Panc1 (cell line): ENCODE measurements around the gene RAD51AP1. TPM values are rescaled to one million over a fixed set of nuclear protein-coding genes. Genes with fewer than 3 reads are reported as not detected.
"Not testable (repeated sequence)": the region's sequence is repeated elsewhere in the genome, so short reads cannot be mapped to it uniquely, and the experiment has no call there.

Experiments used
- ATAC-seq: fragments of 200-7000 bp; cut with Tn5 transposase; 2 replicates; pipeline ENCODE4 v1.9.1; 2020; ENCODE audit warnings: mild to moderate bottlenecking, moderate library complexity
- BruUV-seq: library from RNA; stranded (reverse); fragments of 400-500 nt; replicated peaks from 2 replicates; lab custom pipeline; 2021; lab: Mats Ljungman, UMichigan
- CTCF ChIA-PET: fragments of 300-600 bp; sonication (Branson Sonifier 250); formaldehyde crosslinking; loops from one replicate; lab custom pipeline; 2022; ENCODE audit warnings: antibody characterized with exemption; lab: Charles Lee
- POLR2A ChIA-PET: fragments of 300-600 bp; sonication (Branson Sonifier 250); formaldehyde crosslinking; loops from one replicate; lab custom pipeline; 2022; ENCODE audit warnings: antibody characterized with exemption; lab: Charles Lee
- DNase-seq: peaks from one replicate; pipeline ENCODE4 v3.0.0-alpha.2; 2010; ENCODE audit warnings: low read depth, low spot score
- H3K27ac ChIP-seq: 2 replicates; pipeline ENCODE4 v1.5.1; 2011; ENCODE audit warnings: mild to moderate bottlenecking, low read length, inconsistent platforms
- H3K27me3 ChIP-seq: fragments of 200-500 bp; sonication (Bioruptor generic); 2 replicates; pipeline ENCODE4 v1.6.0; 2014; ENCODE audit warnings: low read length, inconsistent platforms; ENCODE audit not compliant: control insufficient read depth, insufficient read depth
- H3K36me3 ChIP-seq: fragments of 200-500 bp; sonication (Bioruptor generic); 2 replicates; pipeline ENCODE4 v1.5.1; 2014; ENCODE audit warnings: inconsistent platforms, mild to moderate bottlenecking, low read length, moderate library complexity; ENCODE audit not compliant: control insufficient read depth, insufficient read depth
- H3K4me1 ChIP-seq: 2 replicates; pipeline ENCODE4 v1.5.1; 2011; ENCODE audit warnings: inconsistent platforms, mild to moderate bottlenecking, low read length, moderate library complexity; ENCODE audit not compliant: control insufficient read depth, insufficient read depth
- H3K4me3 ChIP-seq, 2 experiments: 2 replicates each; pipeline ENCODE4 v1.5.1; 2011 to 2012; ENCODE audit warnings: low read depth in 2 of 2, low read length in 2 of 2, mild to moderate bottlenecking in 2 of 2, inconsistent platforms in 1 of 2, moderate library complexity in 1 of 2
- H3K9me3 ChIP-seq: fragments of 200-500 bp; sonication (Bioruptor generic); 2 replicates; pipeline ENCODE4 v1.5.1; 2014; ENCODE audit warnings: low read depth, mild to moderate bottlenecking, inconsistent platforms, low read length, moderate library complexity; ENCODE audit not compliant: control insufficient read depth, insufficient read depth
- CTCF ChIP-seq: fragments of 450-650 bp; IDR thresholded peaks from 2 replicates; pipeline ENCODE4 v1.5.1; 2017; ENCODE audit warnings: mild to moderate bottlenecking
- POLR2AphosphoS5 ChIP-seq: IDR thresholded peaks from 2 replicates; pipeline ENCODE4 v1.6.1; 2012; ENCODE audit warnings: mild to moderate bottlenecking, low read depth, low read length, moderate library complexity
- REST ChIP-seq, 2 experiments: IDR thresholded peaks; 2 replicates each; pipeline ENCODE4 v1.6.1; 2011 to 2012; ENCODE audit warnings: low read depth in 2 of 2, control low read depth in 1 of 2, low read length in 1 of 2, mild to moderate bottlenecking in 1 of 2, moderate library complexity in 1 of 2; ENCODE audit not compliant: insufficient read depth in 1 of 2
- SIN3A ChIP-seq: IDR thresholded peaks from 2 replicates; pipeline ENCODE4 v1.6.1; 2012; ENCODE audit warnings: low read depth, mild to moderate bottlenecking, low read length, moderate library complexity, borderline replicate concordance; ENCODE audit not compliant: insufficient read depth
- TCF7L2 ChIP-seq: IDR thresholded peaks from 2 replicates; pipeline ENCODE4 v1.6.1; 2011; ENCODE audit warnings: mild to moderate bottlenecking, low read depth, low read length, inconsistent platforms
- in situ Hi-C: cut with HindIII; loops from 2 replicates; pipeline ENCODE4 v1.10.0; 2016; ENCODE audit warnings: low sequenced_read_pairs, low pct_unique_long_range_greater_than_20kb
- intact Hi-C: fragments of 100-400 bp; cut with micrococcal nuclease; formaldehyde crosslinking; loops from one replicate; pipeline ENCODE4 v1.10.0; 2022; ENCODE audit not compliant: unreplicated experiment
- total RNA-seq: library from RNA; stranded (reverse); gene quantifications from one replicate; pipeline ENCODE4 v1.2.1, GENCODE V29; 2021; ENCODE audit not compliant: unreplicated experiment

Gene RAD51AP1
- total RNA-seq, 1 experiment from 2014 or later: 18.1 TPM

GRCh38 chr12:4518106-4518728 is 20.5 kb upstream of the RAD51AP1 start:
- no TSS peak for BruUV-seq

GRCh38 chr12:4523443-4523842 is 15.2 kb upstream of the RAD51AP1 start:
- H3K4me1 ChIP-seq, ATAC-seq, H3K36me3 ChIP-seq, POLR2A ChIA-PET, H3K4me3 ChIP-seq, CTCF ChIA-PET, DNase-seq, H3K27me3 ChIP-seq, intact Hi-C loops, H3K9me3 ChIP-seq, in situ Hi-C loops, H3K27ac ChIP-seq, BruUV-seq: not testable (repeated sequence)

More at GRCh38 chr12:4518106-4518728, 20.5 kb upstream of the RAD51AP1 start:
- Histone ChIP-seq H3K36me3 (no peaks in the 10 kb centered on the region; the same call in 1 of the 2 replicates), H3K4me1 (no peaks in the 10 kb centered on the region), H3K4me3 (no peak overlapping the region), H3K9me3 (no peaks in the 10 kb centered on the region), H3K27ac (no peak overlapping the region), H3K27me3 (no peaks in the 10 kb centered on the region)
- no peak for DNase-seq
- peak; percentile 77 for ATAC-seq
- intact Hi-C loops: no loop called here
- in situ Hi-C loops: no loop called here
- CTCF ChIA-PET: no interaction called here
- POLR2A ChIA-PET: no interaction called here
- TF ChIP-seq SIN3A (no peak), TCF7L2 (no peak), REST (IDR thresholded peaks at IDR 0.05; ENCODE audit: insufficient read depth in 1 of 2, low read depth in 2 of 2, low read length in 1 of 2) (no peak), CTCF (no peak), POLR2AphosphoS5 (no peak)

GRCh38 chr12:4526923-4527546 is 11.7 kb upstream of the RAD51AP1 start:
- no peak for TF ChIP-seq REST (IDR thresholded peaks at IDR 0.05; ENCODE audit: insufficient read depth in 1 of 2, low read depth in 2 of 2, low read length in 1 of 2)
- TF ChIP-seq CTCF: no peak
- TF ChIP-seq SIN3A: no peak
- TF ChIP-seq TCF7L2: no peak
- no peak for TF ChIP-seq POLR2AphosphoS5
- no peak overlapping the region for H3K4me3 ChIP-seq
- no peaks in the 10 kb centered on the region for H3K27me3 ChIP-seq
- ChIA-PET CTCF (interaction anchor here (1.5 kb wide), 1 partner anchor 109 kb away, joined by 5 read pairs; no protein-coding TSS in a partner anchor), POLR2A (no interaction called here)
- no peaks in the 10 kb centered on the region for H3K9me3 ChIP-seq
- no peak for ATAC-seq
- intact Hi-C loops (loop anchor here (5.0 kb wide), 2 partner anchors 105 to 220 kb away; no protein-coding TSS in a partner anchor), in situ Hi-C loops (no loop called here)
- no peak for DNase-seq
- no TSS peak for BruUV-seq
- H3K36me3 ChIP-seq: peaks cover 4% of the 10 kb centered on the region
- H3K4me1 ChIP-seq: no peaks in the 10 kb centered on the region
- H3K27ac ChIP-seq: no peak overlapping the region
